GM12875 (cell line): ENCODE results near the gene MYO1H.

ENCODE experiments used
- H3K4me3 ChIP-seq: one replicate; pipeline ENCODE4 v1.5.1; 2011; ENCODE audit warnings: low read depth, low read length, control low read depth
- TF ChIP-seq, protein P1 (sequence below): IDR thresholded peaks from 2 replicates; pipeline ENCODE4 v1.5.1; 2011; ENCODE audit warnings: low read depth, mild to moderate bottlenecking, control low read depth, inconsistent platforms, low read length, moderate library complexity, borderline replicate concordance; ENCODE audit not compliant: insufficient read depth

MYO1H gene

DNA sequence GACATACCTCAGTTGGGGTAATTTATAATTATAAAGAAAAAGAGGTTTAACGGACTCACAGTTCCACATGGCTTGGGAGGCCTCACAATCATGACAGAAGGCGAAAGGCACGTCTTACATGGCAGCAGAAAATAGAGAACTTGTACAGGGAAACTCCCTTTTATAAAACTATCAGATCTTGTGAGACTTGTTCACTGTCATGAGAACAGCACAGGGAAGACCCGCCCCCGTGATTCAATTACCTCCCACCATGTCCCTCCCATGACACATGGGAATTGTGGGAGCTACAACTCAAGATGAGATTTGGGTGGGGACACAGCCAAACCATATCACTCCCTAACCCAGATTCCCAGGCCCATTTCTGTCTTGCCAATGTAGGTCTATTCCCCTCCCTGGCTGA lies 22.1 kb downstream of the MYO1H start:
- no peak overlapping the region for H3K4me3 ChIP-seq
- TF ChIP-seq, protein P1, sequence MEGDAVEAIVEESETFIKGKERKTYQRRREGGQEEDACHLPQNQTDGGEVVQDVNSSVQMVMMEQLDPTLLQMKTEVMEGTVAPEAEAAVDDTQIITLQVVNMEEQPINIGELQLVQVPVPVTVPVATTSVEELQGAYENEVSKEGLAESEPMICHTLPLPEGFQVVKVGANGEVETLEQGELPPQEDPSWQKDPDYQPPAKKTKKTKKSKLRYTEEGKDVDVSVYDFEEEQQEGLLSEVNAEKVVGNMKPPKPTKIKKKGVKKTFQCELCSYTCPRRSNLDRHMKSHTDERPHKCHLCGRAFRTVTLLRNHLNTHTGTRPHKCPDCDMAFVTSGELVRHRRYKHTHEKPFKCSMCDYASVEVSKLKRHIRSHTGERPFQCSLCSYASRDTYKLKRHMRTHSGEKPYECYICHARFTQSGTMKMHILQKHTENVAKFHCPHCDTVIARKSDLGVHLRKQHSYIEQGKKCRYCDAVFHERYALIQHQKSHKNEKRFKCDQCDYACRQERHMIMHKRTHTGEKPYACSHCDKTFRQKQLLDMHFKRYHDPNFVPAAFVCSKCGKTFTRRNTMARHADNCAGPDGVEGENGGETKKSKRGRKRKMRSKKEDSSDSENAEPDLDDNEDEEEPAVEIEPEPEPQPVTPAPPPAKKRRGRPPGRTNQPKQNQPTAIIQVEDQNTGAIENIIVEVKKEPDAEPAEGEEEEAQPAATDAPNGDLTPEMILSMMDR = no peak

DNA sequence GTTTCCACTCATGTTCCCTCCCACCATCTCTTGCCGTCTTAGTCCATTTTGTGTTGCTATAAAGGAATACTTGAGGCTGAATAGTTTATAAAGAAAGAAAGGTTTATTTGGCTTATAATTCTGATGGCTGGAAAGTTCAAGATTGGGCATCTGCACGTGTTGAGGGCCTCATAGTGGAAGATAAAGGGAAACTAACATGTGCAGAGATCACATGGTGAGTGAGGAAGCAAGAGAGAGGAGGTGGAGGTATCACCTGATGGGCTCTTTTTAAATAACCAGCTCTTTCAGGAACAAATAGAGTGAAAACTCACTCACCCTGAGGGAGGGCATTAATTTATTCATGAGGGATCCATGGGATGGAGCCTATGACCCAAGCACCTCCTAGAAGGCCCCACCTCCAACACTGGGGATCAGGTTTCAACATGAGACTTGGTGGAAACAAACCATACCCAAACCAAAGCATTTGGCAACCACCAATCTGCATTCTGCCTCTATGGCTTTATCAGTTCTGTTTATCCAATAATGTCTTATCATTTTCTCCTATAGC lies 29.5 kb downstream of the MYO1H start:
- H3K4me3 ChIP-seq = no peak overlapping the region
- TF ChIP-seq, protein P1 = no peak

DNA sequence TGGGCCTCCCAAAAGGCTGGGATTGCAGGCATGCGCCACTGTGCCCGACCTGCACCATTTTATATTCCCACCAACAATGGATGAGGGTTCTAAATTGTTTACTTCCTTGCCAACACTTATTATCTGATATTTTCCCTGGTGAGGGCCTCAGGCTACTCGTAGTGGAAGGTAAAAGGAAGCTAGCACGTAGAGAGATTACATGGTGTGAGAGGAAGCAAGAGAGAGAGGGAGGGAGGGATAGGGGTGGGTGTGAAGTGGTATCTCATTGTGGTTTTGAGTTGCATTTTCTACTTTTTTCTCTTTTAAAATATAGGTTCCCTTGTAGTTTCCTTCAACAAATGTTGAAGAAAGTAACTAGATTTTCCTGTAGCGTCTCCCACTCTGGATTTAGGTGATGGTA lies 30.9 kb downstream of the MYO1H start:
- no peak overlapping the region for H3K4me3 ChIP-seq
- TF ChIP-seq, protein P1 = no peak

DNA sequence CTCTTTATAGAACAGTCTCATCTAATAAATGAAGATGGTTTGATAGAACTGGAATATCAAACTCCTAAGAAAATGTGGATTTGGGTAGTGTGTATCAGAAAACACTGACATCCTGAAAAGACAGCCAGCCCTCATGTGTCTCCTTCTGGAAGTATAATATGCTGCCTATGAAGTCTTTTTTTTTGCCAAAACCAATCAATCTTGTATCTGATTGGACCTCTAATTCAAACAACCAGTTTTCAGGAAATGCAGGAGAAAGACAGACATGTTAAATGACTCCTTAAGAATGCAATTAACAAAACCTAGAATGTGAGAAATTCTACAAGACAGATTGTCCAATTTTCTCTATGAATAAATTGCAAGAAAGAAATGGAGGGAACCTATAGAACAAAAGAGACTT lies 34.3 kb downstream of the MYO1H start:
- H3K4me3 ChIP-seq = no peak overlapping the region
- TF ChIP-seq, protein P1 = no peak

DNA sequence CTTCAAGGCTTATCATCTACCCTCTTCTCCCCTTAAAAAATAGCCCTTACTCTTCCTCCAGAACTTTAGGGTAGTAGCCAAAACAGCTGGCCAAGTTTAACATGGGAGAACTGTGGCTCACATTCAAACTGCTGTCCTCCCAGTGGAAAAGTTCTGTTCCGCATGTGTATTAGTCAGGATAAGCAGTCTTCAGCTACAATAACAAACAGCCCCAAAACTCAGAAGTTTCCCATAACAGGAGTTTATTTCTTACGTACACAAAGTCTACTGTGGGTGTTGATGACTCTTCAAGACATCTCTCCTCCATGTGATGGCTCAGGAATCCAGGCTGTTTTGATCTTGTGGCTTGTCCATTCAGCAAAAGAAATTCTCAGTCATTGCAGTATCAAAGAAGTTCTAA lies 35.5 kb downstream of the MYO1H start:
- H3K4me3 ChIP-seq = no peak overlapping the region
- TF ChIP-seq, protein P1 = no peak

GRCh38 chr12:109385339-109386058 lies 37.8 kb downstream of the MYO1H start:
- H3K4me3 ChIP-seq = no peak overlapping the region
- TF ChIP-seq, protein P1 = peak; percentile 23; the same call in 1 of the 2 replicates

- TF ChIP-seq, protein P1 = no peak
- H3K4me3 ChIP-seq = no peak overlapping the region
Measured at GRCh38 chr12:109386059-109386433, 38.3 kb downstream of the MYO1H start.
